ENCODE data around the gene MYOM3.

Gene MYOM3

GRCh38 chr1:24101796-24102586 is 9.9 kb downstream of the MYOM3 start:
- H3K4me3 ChIP-seq (ENCODE audit: low read length) = no peak overlapping the region
- no peaks in the 10 kb centered on the region for H3K4me1 ChIP-seq (ENCODE audit: low read length)
- no peak overlapping the region for H3K27ac ChIP-seq (ENCODE audit: low read length)
- H3K27me3 ChIP-seq (ENCODE audit: low read depth, low read length) = no peaks in the 10 kb centered on the region
- no peaks in the 10 kb centered on the region for H3K79me2 ChIP-seq (ENCODE audit: low read length)
- no peak for TF ChIP-seq EZH2phosphoT487 (IDR thresholded peaks at IDR 0.05; ENCODE audit: low read depth)
- no peak for TF ChIP-seq CTCF (IDR thresholded peaks at IDR 0.05; ENCODE audit: low read depth, low read length)
- H3K36me3 ChIP-seq (replicated peaks; ENCODE audit: low read depth, low read length) = no peaks in the 10 kb centered on the region
- no peaks in the 10 kb centered on the region for H3K9me3 ChIP-seq (ENCODE audit: insufficient read depth, low read length)
- H3K4me2 ChIP-seq (ENCODE audit: low read length) = no peak overlapping the region
- no peak overlapping the region for H2AFZ ChIP-seq (ENCODE audit: low read depth, low read length)
- H3K9ac ChIP-seq (ENCODE audit: low read length) = no peak overlapping the region
- no peaks in the 10 kb centered on the region for H4K20me1 ChIP-seq (ENCODE audit: insufficient read depth, low read length)

DNA sequence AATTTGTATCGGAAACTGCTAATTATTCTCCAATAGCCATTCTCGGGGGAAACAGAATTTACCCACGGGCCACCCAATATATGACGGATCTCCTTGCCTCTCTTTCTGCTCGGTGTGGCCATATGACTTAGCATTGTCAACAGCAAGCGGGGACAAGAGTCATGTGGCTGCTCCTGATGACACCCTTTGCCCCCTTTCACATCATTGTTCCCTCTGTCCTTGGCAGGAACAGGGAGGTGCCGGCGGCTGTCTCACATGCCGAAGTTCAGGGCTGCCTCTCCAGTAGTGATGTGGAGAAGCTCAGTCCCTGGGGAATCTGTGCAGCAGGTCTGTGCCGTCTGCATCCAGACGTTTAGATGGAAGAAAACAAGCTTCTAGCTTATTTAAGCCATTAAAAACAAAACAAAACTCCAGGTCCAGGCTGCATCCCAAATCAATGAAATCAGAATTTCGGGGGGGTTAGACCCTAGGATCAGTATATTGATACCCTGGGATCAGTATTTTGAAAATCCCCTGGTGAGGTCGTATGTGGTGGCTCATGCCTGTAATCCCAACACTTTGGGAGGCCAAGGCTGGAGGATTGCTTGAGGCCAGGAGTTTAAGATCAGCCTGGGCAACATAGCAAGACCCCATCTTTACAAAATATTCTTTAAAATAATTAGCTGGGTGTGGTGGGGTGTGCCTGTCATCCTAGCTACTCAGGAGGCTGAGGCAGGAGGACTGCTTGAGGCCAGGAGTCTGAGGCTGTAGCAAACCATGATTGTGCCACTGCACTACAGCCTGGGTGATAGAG is 10.8 kb downstream of the MYOM3 start:
- Histone ChIP-seq H3K79me2 (ENCODE audit: low read length) (no peaks in the 10 kb centered on the region), H3K9ac (ENCODE audit: low read length) (no peak overlapping the region), H3K27me3 (ENCODE audit: low read depth, low read length) (no peaks in the 10 kb centered on the region), H4K20me1 (ENCODE audit: insufficient read depth, low read length) (no peaks in the 10 kb centered on the region), H3K4me2 (ENCODE audit: low read length) (no peak overlapping the region), H3K9me3 (ENCODE audit: insufficient read depth, low read length) (no peaks in the 10 kb centered on the region), H3K4me3 (ENCODE audit: low read length) (no peak overlapping the region), H2AFZ (ENCODE audit: low read depth, low read length) (no peak overlapping the region), H3K27ac (ENCODE audit: low read length) (no peak overlapping the region), H3K36me3 (replicated peaks; ENCODE audit: low read depth, low read length) (no peaks in the 10 kb centered on the region), H3K4me1 (ENCODE audit: low read length) (no peaks in the 10 kb centered on the region)
- TF ChIP-seq CTCF (IDR thresholded peaks at IDR 0.05; ENCODE audit: low read depth, low read length) (no peak), EZH2phosphoT487 (IDR thresholded peaks at IDR 0.05; ENCODE audit: low read depth) (no peak)

GRCh38 chr1:24098943-24099638 is 12.8 kb downstream of the MYOM3 start:
- Histone ChIP-seq H3K79me2 (ENCODE audit: low read length) (no peaks in the 10 kb centered on the region), H3K36me3 (replicated peaks; ENCODE audit: low read depth, low read length) (no peaks in the 10 kb centered on the region), H3K27ac (ENCODE audit: low read length) (no peak overlapping the region), H3K9me3 (ENCODE audit: insufficient read depth, low read length) (no peaks in the 10 kb centered on the region), H2AFZ (ENCODE audit: low read depth, low read length) (no peak overlapping the region), H3K4me2 (ENCODE audit: low read length) (no peak overlapping the region), H3K4me1 (ENCODE audit: low read length) (no peaks in the 10 kb centered on the region), H3K27me3 (ENCODE audit: low read depth, low read length) (no peaks in the 10 kb centered on the region), H3K9ac (ENCODE audit: low read length) (no peak overlapping the region), H4K20me1 (ENCODE audit: insufficient read depth, low read length) (no peaks in the 10 kb centered on the region), H3K4me3 (ENCODE audit: low read length) (no peak overlapping the region)
- TF ChIP-seq CTCF (IDR thresholded peaks at IDR 0.05; ENCODE audit: low read depth, low read length) (no peak), EZH2phosphoT487 (IDR thresholded peaks at IDR 0.05; ENCODE audit: low read depth) (no peak)

DNA sequence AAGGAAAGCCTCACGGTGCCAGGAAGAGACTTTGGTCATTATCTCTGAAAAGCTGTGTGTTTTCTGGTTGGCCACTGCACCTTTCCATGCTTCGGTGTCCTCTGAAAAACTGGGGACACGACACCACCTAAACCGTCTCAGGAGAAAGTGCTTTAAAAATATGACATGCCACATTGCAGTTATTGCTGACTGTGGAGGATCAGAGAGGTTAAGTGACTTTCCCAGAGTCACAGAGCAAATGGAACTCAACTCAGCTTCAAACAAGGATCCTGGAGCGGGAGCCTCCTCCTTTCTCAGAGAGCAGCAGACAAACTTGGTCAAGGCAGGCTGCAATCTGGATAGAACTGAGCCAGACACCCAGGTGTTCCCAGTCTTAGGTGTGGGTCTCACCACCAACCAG is 13.8 kb downstream of the MYOM3 start:
- no peak overlapping the region for H3K27ac ChIP-seq (ENCODE audit: low read length)
- no peaks in the 10 kb centered on the region for H3K4me1 ChIP-seq (ENCODE audit: low read length)
- no peak overlapping the region for H3K4me3 ChIP-seq (ENCODE audit: low read length)
- H2AFZ ChIP-seq (ENCODE audit: low read depth, low read length) = no peak overlapping the region
- no peaks in the 10 kb centered on the region for H3K79me2 ChIP-seq (ENCODE audit: low read length)
- H3K36me3 ChIP-seq (replicated peaks; ENCODE audit: low read depth, low read length) = no peaks in the 10 kb centered on the region
- no peak overlapping the region for H3K4me2 ChIP-seq (ENCODE audit: low read length)
- no peaks in the 10 kb centered on the region for H4K20me1 ChIP-seq (ENCODE audit: insufficient read depth, low read length)
- H3K27me3 ChIP-seq (ENCODE audit: low read depth, low read length) = no peaks in the 10 kb centered on the region
- no peaks in the 10 kb centered on the region for H3K9me3 ChIP-seq (ENCODE audit: insufficient read depth, low read length)
- no peak overlapping the region for H3K9ac ChIP-seq (ENCODE audit: low read length)
- TF ChIP-seq EZH2phosphoT487 (IDR thresholded peaks at IDR 0.05; ENCODE audit: low read depth) (no peak), CTCF (IDR thresholded peaks at IDR 0.05; ENCODE audit: low read depth, low read length) (no peak)
